ENCODE data around the gene LIMA1.

Gene LIMA1

DNA sequence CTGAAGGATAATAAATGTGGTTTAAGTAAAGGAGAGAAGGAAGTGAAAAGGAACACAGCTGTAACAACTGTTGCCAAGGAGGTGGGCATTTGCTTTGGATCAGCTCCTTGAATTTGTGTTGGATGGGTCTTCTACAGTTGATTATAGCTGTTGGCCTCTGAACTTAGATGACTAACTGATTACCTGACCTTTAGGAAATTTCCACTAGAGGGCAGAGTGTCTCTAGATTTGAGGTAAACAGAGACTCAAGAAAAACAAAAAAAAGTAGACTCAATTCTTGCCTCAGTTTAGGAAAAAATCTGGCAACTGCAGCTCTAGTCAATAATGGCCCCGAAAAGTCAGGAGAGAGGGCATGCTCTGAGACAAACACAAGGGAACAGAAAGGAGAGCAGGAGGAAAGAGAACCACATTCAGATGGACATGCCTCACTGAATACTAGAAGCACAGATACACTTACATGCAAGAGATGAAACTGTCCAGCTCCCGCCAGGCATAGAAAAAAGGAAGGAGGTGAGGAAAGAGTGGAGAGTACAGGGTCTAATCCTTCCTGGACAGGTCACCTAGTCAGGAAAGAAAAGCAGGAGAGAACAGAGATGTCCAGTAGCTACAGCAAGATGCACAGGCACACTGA lies 150.7 kb downstream of the LIMA1 start:
- H3K9ac ChIP-seq (ENCODE audit: low read length) = no peak overlapping the region
- no peaks in the 10 kb centered on the region for H3K27me3 ChIP-seq (ENCODE audit: control insufficient read depth, insufficient read depth, low read length)
- no peaks in the 10 kb centered on the region for H3K4me1 ChIP-seq (ENCODE audit: control insufficient read depth, insufficient read depth, low read length)
- H3K4me3 ChIP-seq (ENCODE audit: low read length) = no peak overlapping the region
- H3K36me3 ChIP-seq (ENCODE audit: control insufficient read depth, insufficient read depth, low read length) = peaks cover 3% of the 10 kb centered on the region
- H3K9me3 ChIP-seq (ENCODE audit: control insufficient read depth, low read length) = no peaks in the 10 kb centered on the region

DNA sequence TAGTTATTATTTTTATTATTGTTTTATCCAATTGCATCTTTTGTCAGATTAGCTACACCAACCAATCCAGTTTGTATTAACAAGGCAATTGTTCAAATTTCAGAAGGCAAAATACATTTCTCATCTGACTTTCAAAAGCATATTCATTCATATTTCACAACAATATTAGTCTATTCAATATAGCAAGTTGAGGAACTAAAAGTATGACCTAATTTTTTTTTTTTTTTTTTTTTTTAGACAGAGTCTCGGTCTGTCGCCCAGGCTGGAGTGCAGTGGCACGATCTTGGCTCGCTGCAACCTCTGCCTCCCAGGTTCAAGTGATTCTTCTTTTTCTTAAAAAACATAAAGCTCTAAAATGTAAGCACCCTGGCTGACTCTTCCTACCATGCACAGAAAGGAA lies 154.0 kb downstream of the LIMA1 start:
- Histone ChIP-seq H3K27me3 (ENCODE audit: control insufficient read depth, insufficient read depth, low read length) (no peaks in the 10 kb centered on the region), H3K9me3 (ENCODE audit: control insufficient read depth, low read length) (no peaks in the 10 kb centered on the region), H3K4me1 (ENCODE audit: control insufficient read depth, insufficient read depth, low read length) (no peaks in the 10 kb centered on the region), H3K4me3 (ENCODE audit: low read length) (no peak overlapping the region), H3K9ac (ENCODE audit: low read length) (no peak overlapping the region), H3K36me3 (ENCODE audit: control insufficient read depth, insufficient read depth, low read length) (peaks cover 3% of the 10 kb centered on the region)

DNA sequence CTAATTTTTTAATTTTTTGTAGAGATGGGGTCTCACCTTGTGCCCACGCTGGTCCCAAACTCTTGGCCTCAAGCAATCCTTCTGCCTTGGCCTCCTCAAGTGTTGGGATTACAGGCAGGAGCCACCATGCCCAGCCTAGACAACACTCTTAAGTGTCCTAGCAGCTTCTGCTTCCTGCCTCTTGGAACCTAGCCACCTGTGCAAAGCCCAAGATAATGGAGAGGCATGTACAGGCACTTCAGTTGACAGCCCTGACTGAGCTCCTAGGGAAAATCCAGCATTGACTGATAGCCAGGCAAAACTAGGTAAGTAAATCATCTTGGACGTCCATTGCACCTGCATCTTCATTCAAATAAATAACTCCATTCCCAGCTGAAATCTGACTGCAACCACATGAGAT lies 155.8 kb downstream of the LIMA1 start:
- Histone ChIP-seq H3K9ac (ENCODE audit: low read length) (no peak overlapping the region), H3K36me3 (ENCODE audit: control insufficient read depth, insufficient read depth, low read length) (peaks cover 9% of the 10 kb centered on the region), H3K4me3 (ENCODE audit: low read length) (no peak overlapping the region), H3K9me3 (ENCODE audit: control insufficient read depth, low read length) (no peaks in the 10 kb centered on the region), H3K4me1 (ENCODE audit: control insufficient read depth, insufficient read depth, low read length) (no peaks in the 10 kb centered on the region), H3K27me3 (ENCODE audit: control insufficient read depth, insufficient read depth, low read length) (no peaks in the 10 kb centered on the region)

Measured in mucosa of stomach (tissue), 1 donor.